H1 (cell line): Measurements from ENCODE around the gene STK32C. TPM values are rescaled to one million over a fixed set of nuclear protein-coding genes. Genes with fewer than 3 reads are reported as not detected.

ENCODE experiments used
- ATF2 ChIP-seq: IDR thresholded peaks from 2 replicates; pipeline ENCODE4 v1.6.1; 2012; ENCODE audit warnings: low read length, inconsistent platforms
- polyA plus RNA-seq, 7 experiments: library from polyadenylated mRNA; depleted of rRNA in 3 of 7; stranded (reverse) in 5 of 7; unstranded in 2 of 7; fragments of >200 nt in 5 of 7; fragments of 200-250 nt in 2 of 7; gene quantifications; 1 replicate in 5 of 7; 2 replicates in 1 of 7; 4 replicates in 1 of 7; pipeline versions ENCODE4 v1.2.1 to v1.2.3, GENCODE V29; 2011 to 2013; ENCODE audit warnings: missing spikeins in 2 of 7, mixed read lengths in 2 of 7
- total RNA-seq: library from RNA; stranded (reverse); fragmentation: NEBNext Ultra II Directional; extraction: Animal tissue kit (Norgen Biotek cat#: 25700); gene quantifications from 2 replicates; pipeline ENCODE4 v1.2.1, GENCODE V29; 2021

Gene STK32C
- total and polyA plus RNA-seq, 2 of the 8 experiments (the other 6 are each of a cell fraction or from before 2014, with no cell fraction given) = 10.6 to 15.6 TPM

GRCh38 chr10:132290631-132291030 is 17.1 kb downstream of the STK32C start (continued):
- no peak for TF ChIP-seq ATF2
